IMR-90 (cell line): ENCODE measurements around the gene TK1. TPM values are rescaled to one million over a fixed set of nuclear protein-coding genes. Genes with fewer than 3 reads are reported as not detected.
A peak's percentile ranks its signal among the peaks of the same experiment; 100 is the strongest.

Experiments used
- ATAC-seq: fragments of 200-7000 bp; cut with Tn5 transposase; 2 replicates; pipeline ENCODE4 v1.9.1; 2020; ENCODE audit warnings: low read depth, mild to moderate bottlenecking, moderate library complexity
- BruUV-seq: library from RNA; stranded (reverse); fragments of 400-500 nt; replicated peaks from 2 replicates; lab custom pipeline; 2021; lab: Mats Ljungman, UMichigan
- CTCF ChIA-PET: fragments of 300-600 bp; formaldehyde crosslinking; extraction: SDS; loops from one replicate; lab custom pipeline; 2021; ENCODE audit warnings: antibody characterized with exemption; lab: Yijun Ruan, JAX
- POLR2A ChIA-PET: fragments of 300-600 bp; sonication (Branson Sonifier 250); formaldehyde crosslinking; loops from one replicate; lab custom pipeline; 2022; ENCODE audit warnings: antibody characterized with exemption; ENCODE audit not compliant: unreplicated experiment; lab: Charles Lee
- DNase-seq: peaks from one replicate; pipeline ENCODE4 v3.0.0; 2013
- H2AFZ ChIP-seq: replicated peaks from 2 replicates; pipeline ENCODE3; 2013; ENCODE audit warnings: low read length, mild to moderate bottlenecking; ENCODE audit not compliant: poor library complexity
- H2AK5ac ChIP-seq: 2 replicates; pipeline ENCODE4 v1.6.1; 2013; ENCODE audit warnings: low read depth, low read length, inconsistent platforms
- H2AK9ac ChIP-seq: replicated peaks from 2 replicates; pipeline ENCODE3; 2013; ENCODE audit warnings: mild to moderate bottlenecking, low read depth, low read length, moderate library complexity; ENCODE audit not compliant: poor library complexity
- H2BK120ac ChIP-seq: 2 replicates; pipeline ENCODE4 v1.6.1; 2013; ENCODE audit warnings: low read depth, low read length, inconsistent platforms
- H2BK15ac ChIP-seq: 3 replicates; pipeline ENCODE4 v1.6.1; 2013; ENCODE audit warnings: low read depth, low read length, inconsistent platforms
- H2BK20ac ChIP-seq: 2 replicates; pipeline ENCODE4 v1.6.1; 2013; ENCODE audit warnings: low read depth, mild to moderate bottlenecking, inconsistent platforms, low read length, moderate library complexity
- H2BK5ac ChIP-seq: 2 replicates; pipeline ENCODE4 v1.6.1; 2013; ENCODE audit warnings: mild to moderate bottlenecking, low read depth, low read length, inconsistent platforms; ENCODE audit not compliant: poor library complexity, severe bottlenecking
- H3K14ac ChIP-seq: replicated peaks from 2 replicates; pipeline ENCODE4 v1.6.1; 2013; ENCODE audit warnings: low read depth, low read length, inconsistent platforms
- H3K18ac ChIP-seq: 2 replicates; pipeline ENCODE4 v1.6.1; 2013; ENCODE audit warnings: low read depth, low read length, control low read depth
- H3K23ac ChIP-seq: 2 replicates; pipeline ENCODE4 v1.6.1; 2013; ENCODE audit warnings: low read depth, low read length, inconsistent platforms
- H3K27ac ChIP-seq: 2 replicates; pipeline ENCODE4 v1.5.1; 2013; ENCODE audit warnings: mild to moderate bottlenecking, control low read depth, low read length; ENCODE audit not compliant: insufficient read depth
- H3K27me3 ChIP-seq: 2 replicates; pipeline ENCODE4 v1.6.1; 2013; ENCODE audit warnings: low read length; ENCODE audit not compliant: control insufficient read depth, insufficient read depth
- H3K36me3 ChIP-seq: 2 replicates; pipeline ENCODE4 v1.6.1; 2013; ENCODE audit warnings: low read length, mixed read lengths; ENCODE audit not compliant: control insufficient read depth, insufficient read depth
- H3K4ac ChIP-seq: 2 replicates; pipeline ENCODE4 v1.6.1; 2013; ENCODE audit warnings: low read depth, low read length, inconsistent platforms
- H3K4me1 ChIP-seq: 2 replicates; pipeline ENCODE4 v1.6.1; 2013; ENCODE audit warnings: low read length, mixed read lengths; ENCODE audit not compliant: control insufficient read depth, insufficient read depth
- H3K4me2 ChIP-seq: 2 replicates; pipeline ENCODE4 v1.6.1; 2013; ENCODE audit warnings: low read depth, mild to moderate bottlenecking, control low read depth, low read length, moderate library complexity
- H3K4me3 ChIP-seq: 2 replicates; pipeline ENCODE4 v1.5.1; 2013; ENCODE audit warnings: low read depth, mild to moderate bottlenecking, control low read depth, low read length, moderate library complexity; ENCODE audit not compliant: insufficient read depth
- H3K56ac ChIP-seq: 2 replicates; pipeline ENCODE4 v1.6.1; 2013; ENCODE audit warnings: low read length, inconsistent platforms; ENCODE audit not compliant: insufficient read depth; ENCODE audit errors: extremely low read depth
- H3K79me1 ChIP-seq, 2 experiments: 2 replicates each; pipeline ENCODE4 v1.6.1; 2013; ENCODE audit warnings: low read length in 2 of 2, inconsistent platforms in 1 of 2, low read depth in 1 of 2
- H3K9ac ChIP-seq: 2 replicates; pipeline ENCODE4 v1.6.1; 2013; ENCODE audit warnings: low read depth, low read length, control low read depth
- H3K9me1 ChIP-seq: 2 replicates; pipeline ENCODE4 v1.6.1; 2013; ENCODE audit warnings: low read length, inconsistent platforms; ENCODE audit not compliant: insufficient read depth
- H3K9me3 ChIP-seq: 2 replicates; pipeline ENCODE4 v1.6.1; 2013; ENCODE audit warnings: low read length; ENCODE audit not compliant: control insufficient read depth, insufficient read depth
- H4K20me1 ChIP-seq: 2 replicates; pipeline ENCODE4 v1.6.1; 2013; ENCODE audit warnings: low read length, inconsistent platforms; ENCODE audit not compliant: insufficient read depth
- H4K5ac ChIP-seq: 2 replicates; pipeline ENCODE4 v1.6.1; 2013; ENCODE audit warnings: mild to moderate bottlenecking, low read depth, low read length, control low read depth
- H4K8ac ChIP-seq, 2 experiments: 2 replicates each; pipeline ENCODE4 v1.6.1; 2013; ENCODE audit warnings: low read depth in 2 of 2, low read length in 2 of 2, control low read depth in 1 of 2, inconsistent platforms in 1 of 2
- H4K91ac ChIP-seq: 2 replicates; pipeline ENCODE4 v1.6.1; 2013; ENCODE audit warnings: low read depth, low read length, inconsistent platforms; ENCODE audit not compliant: insufficient read depth
- BHLHE40 ChIP-seq: fragments of 150-350 bp; IDR thresholded peaks from 2 replicates; pipeline ENCODE4 v1.6.1; 2016; ENCODE audit warnings: mild to moderate bottlenecking, low read depth, low read length
- CEBPB ChIP-seq: IDR thresholded peaks from 2 replicates; pipeline ENCODE4 v1.6.1; 2012; ENCODE audit warnings: low read depth, low read length, improper control_type of control experiment
- CHD1 ChIP-seq: IDR thresholded peaks from 2 replicates; pipeline ENCODE4 v1.6.1; 2012; ENCODE audit warnings: low read depth, low read length, improper control_type of control experiment
- FOS ChIP-seq: fragments of 150-350 bp; IDR thresholded peaks from 2 replicates; pipeline ENCODE4 v1.6.1; 2016; ENCODE audit warnings: low read depth, low read length
- MAFK ChIP-seq: IDR thresholded peaks from 2 replicates; pipeline ENCODE4 v1.6.1; 2012; ENCODE audit warnings: low read depth, low read length, improper control_type of control experiment
- MAZ ChIP-seq: IDR thresholded peaks from 2 replicates; pipeline ENCODE4 v1.6.1; 2012; ENCODE audit warnings: low read depth, mild to moderate bottlenecking, low read length, improper control_type of control experiment, moderate library complexity, borderline replicate concordance
- MXI1 ChIP-seq: IDR thresholded peaks from 2 replicates; pipeline ENCODE4 v1.6.1; 2012; ENCODE audit warnings: low read depth, mild to moderate bottlenecking, low read length, moderate library complexity, borderline replicate concordance
- NFE2L2 ChIP-seq: fragments of 150-350 bp; IDR thresholded peaks from 2 replicates; pipeline ENCODE4 v1.6.1; 2016; ENCODE audit warnings: low read depth, mild to moderate bottlenecking, low read length
- POLR2A ChIP-seq: IDR thresholded peaks from 2 replicates; pipeline ENCODE4 v1.6.1; 2012; ENCODE audit warnings: mild to moderate bottlenecking, low read depth, low read length
- RCOR1 ChIP-seq: IDR thresholded peaks from 2 replicates; pipeline ENCODE4 v1.6.1; 2012; ENCODE audit warnings: mild to moderate bottlenecking, low read length, improper control_type of control experiment; ENCODE audit not compliant: insufficient replicate concordance
- RFX5 ChIP-seq: IDR thresholded peaks from 2 replicates; pipeline ENCODE4 v1.8.0; 2012; ENCODE audit warnings: low read depth, mild to moderate bottlenecking, low read length, moderate library complexity
- SMC3 ChIP-seq: fragments of 150-350 bp; IDR thresholded peaks from 2 replicates; pipeline ENCODE4 v1.6.1; 2016; ENCODE audit warnings: low read depth, mild to moderate bottlenecking, antibody characterized with exemption, low read length, moderate library complexity
- WGBS, 2 experiments: methylation state at CpG; one replicate each; pipeline versions ENCODE4 v1.1.5 to v1.1.7; 2013; ENCODE audit warnings: missing lambda C conversion rate in 2 of 2; ENCODE audit not compliant: insufficient read length in 1 of 2; ENCODE audit errors: extremely low coverage in 2 of 2; 5-methylcytosine and 5-hydroxymethylcytosine counted together
- dilution Hi-C: fragments of 300-500 bp; cut with HindIII; formaldehyde crosslinking; loops from one replicate; pipeline ENCODE4 v1.14.3; 2018; ENCODE audit warnings: low sequenced_read_pairs; ENCODE audit not compliant: unreplicated experiment
- in situ Hi-C: fragments of 300-500 bp; cut with MboI; formaldehyde crosslinking; loops from 3 replicates; pipeline ENCODE4 v1.14.3; 2019; ENCODE audit warnings: low sequenced_read_pairs, inconsistent platforms, mixed read lengths
- intact Hi-C: fragments of 100-400 bp; cut with micrococcal nuclease; formaldehyde crosslinking; loops from 2 replicates; pipeline ENCODE4 v1.10.0; 2022
- polyA plus RNA-seq, 3 experiments: library from polyadenylated mRNA; depleted of rRNA; stranded (reverse); fragments of >200 nt; gene quantifications; 2 replicates each; pipeline ENCODE4 v1.2.3, GENCODE V29; 2012; ENCODE audit warnings: low replicate concordance in 1 of 3
- total RNA-seq: library from RNA; depleted of rRNA; stranded (reverse); fragments of >200 nt; gene quantifications from 2 replicates; pipeline ENCODE4 v1.2.3, GENCODE V29; 2012
- TF ChIP-seq, protein P1 (sequence below): fragments of 150-350 bp; IDR thresholded peaks from 2 replicates; pipeline ENCODE4 v1.6.1; 2016; ENCODE audit warnings: low read depth, mild to moderate bottlenecking, low read length, moderate library complexity, borderline replicate concordance
- TF ChIP-seq, protein P2 (sequence below): fragments of 150-350 bp; IDR thresholded peaks from 2 replicates; pipeline ENCODE4 v1.6.1; 2017; ENCODE audit warnings: mild to moderate bottlenecking, antibody characterized with exemption, low read length, low read depth
- TF ChIP-seq, protein P3 (sequence below): conservative IDR thresholded peaks from 2 replicates; pipeline ENCODE4 v1.5.1; 2012; ENCODE audit warnings: mild to moderate bottlenecking, low read depth, low read length, improper control_type of control experiment

Gene TK1
- total and polyA plus RNA-seq, 2 of the 4 experiments (the other 2 are of a cell fraction) = 150 to 219 TPM

DNA sequence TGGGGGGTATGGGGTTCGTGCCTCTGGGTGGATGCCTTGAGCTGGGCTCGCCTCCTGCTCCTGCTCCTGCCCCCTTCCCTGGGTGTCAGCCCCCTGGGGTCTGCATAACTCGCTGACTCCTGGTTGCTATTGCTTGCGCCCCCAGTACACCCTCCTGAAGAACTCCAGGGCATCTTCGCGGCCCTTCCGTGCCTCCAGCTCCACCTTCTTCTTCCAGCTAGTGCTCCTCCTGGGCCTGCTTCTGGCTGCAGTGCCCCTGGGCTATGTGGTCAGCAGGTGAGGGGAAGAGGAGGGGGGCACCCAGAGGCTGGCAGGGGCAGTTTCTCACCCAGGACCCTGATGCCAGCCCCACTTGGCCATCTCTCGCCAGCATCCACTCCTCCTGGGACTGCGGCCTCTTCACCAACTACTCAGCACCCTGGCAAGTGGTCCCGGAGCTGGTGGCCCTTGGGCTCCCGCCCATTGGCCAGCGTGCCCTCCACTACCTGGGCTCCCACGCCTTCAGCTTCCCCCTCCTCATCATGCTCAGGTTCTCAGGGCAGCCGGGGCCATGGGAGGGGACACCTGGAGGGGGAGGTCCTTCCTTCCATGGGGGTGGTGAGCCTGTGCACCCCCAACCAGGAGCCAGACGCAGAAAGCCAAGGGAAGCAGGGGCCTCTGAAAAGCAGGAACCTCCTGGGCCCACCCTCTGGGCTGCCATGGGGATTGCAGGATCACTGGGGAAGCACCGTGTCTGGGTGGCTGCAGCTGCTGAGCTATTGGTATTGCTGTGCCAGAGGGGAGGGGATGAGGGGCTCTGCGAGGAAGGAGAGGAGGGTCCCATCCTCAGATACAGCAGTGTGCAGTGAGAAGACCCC, 48.4 kb downstream of the TK1 start:
- Histone ChIP-seq H3K9me3 (no peaks in the 10 kb centered on the region), H3K4me2 (no peak overlapping the region), H3K4me3 (no peak overlapping the region), H3K18ac (no peak overlapping the region), H3K36me3 (no peaks in the 10 kb centered on the region), H3K23ac (no peak overlapping the region), H2AFZ (peak overlapping the region; percentile 32), H2AK5ac (no peak overlapping the region), H2BK5ac (no peak overlapping the region), H3K9me1 (no peaks in the 10 kb centered on the region), H2BK20ac (no peak overlapping the region), H4K5ac (no peak overlapping the region), H3K4me1 (no peaks in the 10 kb centered on the region), H3K9ac (no peak overlapping the region), H2BK120ac (no peak overlapping the region), H4K20me1 (no peaks in the 10 kb centered on the region), H3K14ac (no peak overlapping the region), H4K91ac (no peak overlapping the region), H3K56ac (no peak overlapping the region), H2BK15ac (no peak overlapping the region), H4K8ac (no peak overlapping the region), H3K79me1 (no peaks in the 10 kb centered on the region), H3K27ac (no peak overlapping the region), H3K4ac (no peak overlapping the region), H3K27me3 (peaks cover 21% of the 10 kb centered on the region; the same call in 1 of the 2 replicates), H2AK9ac (no peak overlapping the region)
- intact Hi-C loops (no loop called here), dilution Hi-C loops (no loop called here), in situ Hi-C loops (no loop called here)
- POLR2A ChIA-PET = no interaction called here
- ATAC-seq (no peak), DNase-seq (no peak)
- CTCF ChIA-PET = interaction anchor here (0.5 kb wide), 1 partner anchor 15 kb away, joined by 3 read pairs; no protein-coding TSS in a partner anchor
- 66% methylated on average over 4 of the region's 17 CpGs; no CpG with 5 or more reads in 1 of the 2 experiments for WGBS, 2 experiments
- BruUV-seq = no TSS peak
- no peak for TF ChIP-seq CHD1
- no peak for TF ChIP-seq RFX5
- TF ChIP-seq NFE2L2 = no peak
- TF ChIP-seq MAFK = no peak
- TF ChIP-seq, protein P1, sequence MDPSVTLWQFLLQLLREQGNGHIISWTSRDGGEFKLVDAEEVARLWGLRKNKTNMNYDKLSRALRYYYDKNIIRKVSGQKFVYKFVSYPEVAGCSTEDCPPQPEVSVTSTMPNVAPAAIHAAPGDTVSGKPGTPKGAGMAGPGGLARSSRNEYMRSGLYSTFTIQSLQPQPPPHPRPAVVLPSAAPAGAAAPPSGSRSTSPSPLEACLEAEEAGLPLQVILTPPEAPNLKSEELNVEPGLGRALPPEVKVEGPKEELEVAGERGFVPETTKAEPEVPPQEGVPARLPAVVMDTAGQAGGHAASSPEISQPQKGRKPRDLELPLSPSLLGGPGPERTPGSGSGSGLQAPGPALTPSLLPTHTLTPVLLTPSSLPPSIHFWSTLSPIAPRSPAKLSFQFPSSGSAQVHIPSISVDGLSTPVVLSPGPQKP = no peak
- TF ChIP-seq FOS = no peak
- TF ChIP-seq SMC3 = no peak
- TF ChIP-seq MAZ = no peak
- TF ChIP-seq CEBPB = no peak
- TF ChIP-seq BHLHE40 = no peak
- TF ChIP-seq, protein P2, sequence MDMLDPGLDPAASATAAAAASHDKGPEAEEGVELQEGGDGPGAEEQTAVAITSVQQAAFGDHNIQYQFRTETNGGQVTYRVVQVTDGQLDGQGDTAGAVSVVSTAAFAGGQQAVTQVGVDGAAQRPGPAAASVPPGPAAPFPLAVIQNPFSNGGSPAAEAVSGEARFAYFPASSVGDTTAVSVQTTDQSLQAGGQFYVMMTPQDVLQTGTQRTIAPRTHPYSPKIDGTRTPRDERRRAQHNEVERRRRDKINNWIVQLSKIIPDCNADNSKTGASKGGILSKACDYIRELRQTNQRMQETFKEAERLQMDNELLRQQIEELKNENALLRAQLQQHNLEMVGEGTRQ = no peak
- TF ChIP-seq, protein P3, sequence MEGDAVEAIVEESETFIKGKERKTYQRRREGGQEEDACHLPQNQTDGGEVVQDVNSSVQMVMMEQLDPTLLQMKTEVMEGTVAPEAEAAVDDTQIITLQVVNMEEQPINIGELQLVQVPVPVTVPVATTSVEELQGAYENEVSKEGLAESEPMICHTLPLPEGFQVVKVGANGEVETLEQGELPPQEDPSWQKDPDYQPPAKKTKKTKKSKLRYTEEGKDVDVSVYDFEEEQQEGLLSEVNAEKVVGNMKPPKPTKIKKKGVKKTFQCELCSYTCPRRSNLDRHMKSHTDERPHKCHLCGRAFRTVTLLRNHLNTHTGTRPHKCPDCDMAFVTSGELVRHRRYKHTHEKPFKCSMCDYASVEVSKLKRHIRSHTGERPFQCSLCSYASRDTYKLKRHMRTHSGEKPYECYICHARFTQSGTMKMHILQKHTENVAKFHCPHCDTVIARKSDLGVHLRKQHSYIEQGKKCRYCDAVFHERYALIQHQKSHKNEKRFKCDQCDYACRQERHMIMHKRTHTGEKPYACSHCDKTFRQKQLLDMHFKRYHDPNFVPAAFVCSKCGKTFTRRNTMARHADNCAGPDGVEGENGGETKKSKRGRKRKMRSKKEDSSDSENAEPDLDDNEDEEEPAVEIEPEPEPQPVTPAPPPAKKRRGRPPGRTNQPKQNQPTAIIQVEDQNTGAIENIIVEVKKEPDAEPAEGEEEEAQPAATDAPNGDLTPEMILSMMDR = no peak
- no peak for TF ChIP-seq RCOR1
- no peak for TF ChIP-seq POLR2A
- TF ChIP-seq MXI1 = no peak
